ENCODE results near the gene SNAP23.

GRCh38 chr15:42453826-42454225 is 41.6 kb upstream of the SNAP23 start:
- TF ChIP-seq, protein P1, sequence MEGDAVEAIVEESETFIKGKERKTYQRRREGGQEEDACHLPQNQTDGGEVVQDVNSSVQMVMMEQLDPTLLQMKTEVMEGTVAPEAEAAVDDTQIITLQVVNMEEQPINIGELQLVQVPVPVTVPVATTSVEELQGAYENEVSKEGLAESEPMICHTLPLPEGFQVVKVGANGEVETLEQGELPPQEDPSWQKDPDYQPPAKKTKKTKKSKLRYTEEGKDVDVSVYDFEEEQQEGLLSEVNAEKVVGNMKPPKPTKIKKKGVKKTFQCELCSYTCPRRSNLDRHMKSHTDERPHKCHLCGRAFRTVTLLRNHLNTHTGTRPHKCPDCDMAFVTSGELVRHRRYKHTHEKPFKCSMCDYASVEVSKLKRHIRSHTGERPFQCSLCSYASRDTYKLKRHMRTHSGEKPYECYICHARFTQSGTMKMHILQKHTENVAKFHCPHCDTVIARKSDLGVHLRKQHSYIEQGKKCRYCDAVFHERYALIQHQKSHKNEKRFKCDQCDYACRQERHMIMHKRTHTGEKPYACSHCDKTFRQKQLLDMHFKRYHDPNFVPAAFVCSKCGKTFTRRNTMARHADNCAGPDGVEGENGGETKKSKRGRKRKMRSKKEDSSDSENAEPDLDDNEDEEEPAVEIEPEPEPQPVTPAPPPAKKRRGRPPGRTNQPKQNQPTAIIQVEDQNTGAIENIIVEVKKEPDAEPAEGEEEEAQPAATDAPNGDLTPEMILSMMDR (IDR thresholded peaks at IDR 0.05; ENCODE audit: low read length): no peak
- no peak for TF ChIP-seq EZH2 (IDR thresholded peaks at IDR 0.05; ENCODE audit: borderline replicate concordance, low read length)
